B cell (primary cell): ENCODE results near the gene TFAP2B.

Experiments
- CTCF ChIP-seq: fragments of 200-600 bp; IDR thresholded peaks from one replicate; pipeline ENCODE4 v1.8.0; 2022; ENCODE audit warnings: antibody characterized with exemption, mild to moderate bottlenecking
- EZH2 ChIP-seq: IDR thresholded peaks from 2 replicates; pipeline ENCODE4 v1.6.1; 2012; ENCODE audit warnings: borderline replicate concordance, low read depth, mild to moderate bottlenecking, moderate library complexity, low read length; ENCODE audit not compliant: insufficient read depth, poor library complexity, severe bottlenecking

- no peak for TF ChIP-seq CTCF
- no peak for TF ChIP-seq EZH2
These were observed 45.9 kb downstream of the TFAP2B start for GRCh38 chr6:50864601-50865000.
